GM04503 (cell line): ENCODE data around the gene ARMC9.
"Not testable (repeated sequence)": the region's sequence is repeated elsewhere in the genome, so short reads cannot be mapped to it uniquely, and the experiment has no call there.

Experiments
- DNase-seq: peaks from one replicate; pipeline ENCODE4 v3.0.0-alpha.2; 2012; ENCODE audit warnings: low read depth

The ARMC9 gene

GRCh38 chr2:231182513-231182899 lies 15.9 kb upstream of the ARMC9 start:
- DNase-seq: no peak

GRCh38 chr2:231183851-231184250 lies 14.6 kb upstream of the ARMC9 start:
- DNase-seq: no peak

GRCh38 chr2:231184319-231184718 lies 14.1 kb upstream of the ARMC9 start:
- no peak for DNase-seq

GRCh38 chr2:231185050-231185725 lies 13.2 kb upstream of the ARMC9 start:
- DNase-seq: no peak

GRCh38 chr2:231185886-231186285 lies 12.5 kb upstream of the ARMC9 start:
- DNase-seq: no peak

GRCh38 chr2:231186325-231186724 lies 12.1 kb upstream of the ARMC9 start:
- no peak for DNase-seq

GRCh38 chr2:231187736-231188505 lies 10.5 kb upstream of the ARMC9 start:
- peak; percentile 84 for DNase-seq

GRCh38 chr2:231188506-231189170 lies 9.8 kb upstream of the ARMC9 start:
- DNase-seq: no peak

- DNase-seq: no peak
Observed at GRCh38 chr2:231189171-231189530, 9.3 kb upstream of the ARMC9 start.

GRCh38 chr2:231189571-231190495 lies 8.6 kb upstream of the ARMC9 start:
- DNase-seq: no peak

- DNase-seq: no peak
Observed at GRCh38 chr2:231190531-231191197, 7.8 kb upstream of the ARMC9 start.

GRCh38 chr2:231191896-231192872 lies 6.2 kb upstream of the ARMC9 start:
- peak; percentile 67 for DNase-seq

GRCh38 chr2:231193216-231193615 lies 5.2 kb upstream of the ARMC9 start:
- no peak for DNase-seq

GRCh38 chr2:231196592-231196991 lies 1.8 kb upstream of the ARMC9 start:
- no peak for DNase-seq

GRCh38 chr2:231197196-231197595 lies 1.2 kb upstream of the ARMC9 start:
- DNase-seq: not testable (repeated sequence)

- no peak for DNase-seq
Observed at GRCh38 chr2:231197706-231198290, 633 bp upstream of the ARMC9 start.

- no peak for DNase-seq
Observed at GRCh38 chr2:231199219-231199618, 788 bp downstream of the ARMC9 start.

GRCh38 chr2:231200805-231201474 lies 2.5 kb downstream of the ARMC9 start:
- DNase-seq: no peak

- DNase-seq: no peak
Observed at GRCh38 chr2:231201475-231201814, 3.0 kb downstream of the ARMC9 start.
